GM06990 (cell line): ENCODE data around the gene AHCYL2.

Source experiments
- DNase-seq: peaks from one replicate; pipeline ENCODE4 v3.0.0-alpha.2; 2011; ENCODE audit not compliant: insufficient read length; ENCODE audit errors: extremely low read depth
- H3K27me3 ChIP-seq: replicated peaks from 2 replicates; pipeline ENCODE4 v1.6.0; 2011; ENCODE audit warnings: low read length; ENCODE audit not compliant: control insufficient read depth, insufficient read depth
- H3K36me3 ChIP-seq: 2 replicates; pipeline ENCODE4 v1.5.1; 2011; ENCODE audit warnings: low read length; ENCODE audit not compliant: control insufficient read depth, insufficient read depth
- H3K4me3 ChIP-seq: replicated peaks from 2 replicates; pipeline ENCODE4 v1.5.1; 2011; ENCODE audit warnings: low read depth, mild to moderate bottlenecking, control low read depth, low read length
- CTCF ChIP-seq: IDR thresholded peaks from 2 replicates; pipeline ENCODE4 v1.5.1; 2011; ENCODE audit warnings: low read length, control low read depth, mild to moderate bottlenecking, inconsistent platforms; ENCODE audit not compliant: insufficient read depth, poor library complexity, severe bottlenecking

AHCYL2 gene

DNA sequence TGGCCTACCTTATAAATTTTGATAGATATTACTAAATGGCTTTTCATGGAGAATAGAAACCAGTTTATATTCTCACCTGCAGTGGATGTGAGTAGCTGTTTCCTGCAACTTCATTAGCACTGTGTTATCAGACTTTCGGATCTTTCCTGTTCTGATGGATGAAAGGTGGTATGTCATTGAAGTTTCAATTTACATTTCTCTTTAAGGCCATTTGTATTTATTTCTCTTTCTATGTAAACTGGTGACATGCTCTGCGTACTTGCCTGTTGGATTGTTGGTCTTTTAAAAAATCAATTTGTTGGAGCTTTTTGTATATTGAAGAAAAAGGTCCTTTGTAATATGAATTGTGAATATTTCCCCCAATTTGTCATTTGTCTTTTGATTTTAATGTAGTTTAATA is 113.6 kb downstream of the AHCYL2 start:
- no peaks in the 10 kb centered on the region for H3K27me3 ChIP-seq

DNA sequence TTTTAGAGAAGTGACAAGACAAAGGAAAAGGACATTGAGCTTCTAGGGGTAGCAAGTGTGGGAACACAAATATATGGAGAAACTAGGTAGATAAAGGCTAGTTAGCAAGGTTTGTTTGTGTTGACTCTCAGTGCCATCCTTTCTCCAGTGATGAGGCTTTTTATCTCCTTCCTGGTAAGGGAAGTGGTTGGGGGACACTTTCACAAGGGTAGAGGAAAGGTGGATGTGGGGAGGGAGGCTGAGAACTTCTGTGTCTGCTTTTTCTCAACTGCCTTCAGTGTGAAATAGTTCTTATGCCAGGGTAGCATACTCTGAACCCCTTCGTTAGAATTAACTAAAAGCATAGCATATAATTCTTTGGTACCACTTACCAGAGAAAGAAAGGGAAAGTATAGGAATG is 116.4 kb downstream of the AHCYL2 start:
- TF ChIP-seq CTCF, result no peak
- DNase-seq, result no peak
- Histone ChIP-seq H3K27me3 (no peaks in the 10 kb centered on the region), H3K4me3 (no peak overlapping the region), H3K36me3 (no peaks in the 10 kb centered on the region)

More for the DNA sequence above, 113.6 kb downstream of the AHCYL2 start:
- no peaks in the 10 kb centered on the region for H3K36me3 ChIP-seq
- TF ChIP-seq CTCF, result no peak
- DNase-seq, result no peak
- H3K4me3 ChIP-seq, result no peak overlapping the region

- H3K27me3 ChIP-seq, result no peaks in the 10 kb centered on the region
- TF ChIP-seq CTCF, result no peak
- no peaks in the 10 kb centered on the region for H3K36me3 ChIP-seq
- no peak overlapping the region for H3K4me3 ChIP-seq
- no peak for DNase-seq
Observed at GRCh38 chr7:129341816-129342806, 117.3 kb downstream of the AHCYL2 start.

GRCh38 chr7:129343099-129343700 is 118.4 kb downstream of the AHCYL2 start:
- peak; percentile 59 for TF ChIP-seq CTCF
- Histone ChIP-seq H3K4me3 (no peak overlapping the region), H3K36me3 (no peaks in the 10 kb centered on the region), H3K27me3 (no peaks in the 10 kb centered on the region)
- DNase-seq, result peak; percentile 24

- no peak overlapping the region for H3K4me3 ChIP-seq
- no peak for TF ChIP-seq CTCF
- no peak for DNase-seq
- H3K36me3 ChIP-seq, result no peaks in the 10 kb centered on the region
- H3K27me3 ChIP-seq, result no peaks in the 10 kb centered on the region
Observed at GRCh38 chr7:129347330-129347729, 122.5 kb downstream of the AHCYL2 start.
